Sigmoid colon (tissue), 4 donors: Measurements from ENCODE around the gene ZBTB47.

Experiments used
- CTCF ChIP-seq, 4 experiments: fragments of 450-650 bp in 3 of 4; fragments of 200-600 bp in 1 of 4; IDR thresholded peaks; one replicate each; pipeline ENCODE4 v1.5.1; 2016 to 2019; ENCODE audit warnings: antibody characterized with exemption in 4 of 4, mild to moderate bottlenecking in 3 of 4, moderate library complexity in 2 of 4
- EP300 ChIP-seq, 4 donors: sonication (generic); formaldehyde crosslinking; IDR thresholded peaks; one replicate each; pipeline ENCODE4 v1.6.1; 2017; ENCODE audit warnings: antibody characterized with exemption in 4 of 4
- POLR2AphosphoS5 ChIP-seq, 4 donors: sonication (generic); formaldehyde crosslinking; IDR thresholded peaks; one replicate each; pipeline ENCODE4 v1.6.1; 2017; ENCODE audit warnings: antibody characterized with exemption in 4 of 4

GRCh38 chr3:42657675-42658074, 4.2 kb downstream of the ZBTB47 start:
- TF ChIP-seq CTCF (IDR thresholded peaks at IDR 0.05) (no peak), POLR2AphosphoS5 (IDR thresholded peaks at IDR 0.05) (no peak), EP300 (IDR thresholded peaks at IDR 0.05) (no peak)
